Lower leg skin (tissue), 3 donors: ENCODE data around the gene VMO1.

Experiments used
- POLR2A ChIP-seq, 2 donors: fragments of 450-650 bp; IDR thresholded peaks; one replicate each; pipeline ENCODE4 v1.6.1; 2016 to 2017; ENCODE audit warnings: antibody characterized with exemption in 2 of 2, mild to moderate bottlenecking in 1 of 2, moderate library complexity in 1 of 2
- TF ChIP-seq, protein P1 (sequence below), 3 donors: fragments of 450-650 bp; IDR thresholded peaks; one replicate each; pipeline ENCODE4 v1.5.1; 2016; ENCODE audit warnings: antibody characterized with exemption in 3 of 3, mild to moderate bottlenecking in 3 of 3, moderate library complexity in 2 of 3

DNA sequence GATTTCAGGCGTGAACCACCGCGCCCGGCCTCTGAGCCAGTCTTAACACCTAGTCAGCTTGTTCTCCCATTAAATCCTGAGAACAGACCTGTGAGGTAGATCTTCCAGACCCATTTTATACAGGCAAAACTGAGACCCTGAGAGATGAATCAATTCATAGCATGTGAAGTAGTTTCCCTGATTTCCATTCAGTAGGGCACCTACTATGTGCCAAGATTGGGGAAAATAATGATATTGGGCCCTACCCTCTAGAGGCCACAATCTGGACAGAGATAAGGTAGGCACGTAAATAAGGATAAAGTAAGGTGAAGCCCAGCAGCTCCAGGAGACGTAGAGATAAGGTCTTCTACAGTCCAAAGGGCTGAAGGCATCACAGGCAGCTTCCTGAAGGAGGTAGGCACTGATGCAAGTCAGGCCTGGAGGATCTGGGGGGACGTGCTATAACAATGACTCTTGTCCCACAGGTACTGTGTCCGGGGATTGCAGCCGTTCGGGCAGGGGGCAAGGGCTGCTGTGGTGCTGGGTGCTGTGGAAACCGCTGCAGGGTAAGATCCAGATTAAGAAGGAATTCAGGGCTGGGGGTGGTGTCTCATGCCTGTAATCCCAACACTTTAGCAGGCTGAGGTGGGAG lies 5.7 kb downstream of the VMO1 start:
- TF ChIP-seq, protein P1, sequence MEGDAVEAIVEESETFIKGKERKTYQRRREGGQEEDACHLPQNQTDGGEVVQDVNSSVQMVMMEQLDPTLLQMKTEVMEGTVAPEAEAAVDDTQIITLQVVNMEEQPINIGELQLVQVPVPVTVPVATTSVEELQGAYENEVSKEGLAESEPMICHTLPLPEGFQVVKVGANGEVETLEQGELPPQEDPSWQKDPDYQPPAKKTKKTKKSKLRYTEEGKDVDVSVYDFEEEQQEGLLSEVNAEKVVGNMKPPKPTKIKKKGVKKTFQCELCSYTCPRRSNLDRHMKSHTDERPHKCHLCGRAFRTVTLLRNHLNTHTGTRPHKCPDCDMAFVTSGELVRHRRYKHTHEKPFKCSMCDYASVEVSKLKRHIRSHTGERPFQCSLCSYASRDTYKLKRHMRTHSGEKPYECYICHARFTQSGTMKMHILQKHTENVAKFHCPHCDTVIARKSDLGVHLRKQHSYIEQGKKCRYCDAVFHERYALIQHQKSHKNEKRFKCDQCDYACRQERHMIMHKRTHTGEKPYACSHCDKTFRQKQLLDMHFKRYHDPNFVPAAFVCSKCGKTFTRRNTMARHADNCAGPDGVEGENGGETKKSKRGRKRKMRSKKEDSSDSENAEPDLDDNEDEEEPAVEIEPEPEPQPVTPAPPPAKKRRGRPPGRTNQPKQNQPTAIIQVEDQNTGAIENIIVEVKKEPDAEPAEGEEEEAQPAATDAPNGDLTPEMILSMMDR (IDR thresholded peaks at IDR 0.05) = no peak
- TF ChIP-seq POLR2A (IDR thresholded peaks at IDR 0.05) = no peak
